Panc1 (cell line): ENCODE measurements around the gene UCK1. TPM values are rescaled to one million over a fixed set of nuclear protein-coding genes. Genes with fewer than 3 reads are reported as not detected.

Source experiments
- ATAC-seq: fragments of 200-7000 bp; cut with Tn5 transposase; 2 replicates; pipeline ENCODE4 v1.9.1; 2020; ENCODE audit warnings: mild to moderate bottlenecking, moderate library complexity
- BruUV-seq: library from RNA; stranded (reverse); fragments of 400-500 nt; replicated peaks from 2 replicates; lab custom pipeline; 2021; lab: Mats Ljungman, UMichigan
- CTCF ChIA-PET: fragments of 300-600 bp; sonication (Branson Sonifier 250); formaldehyde crosslinking; loops from one replicate; lab custom pipeline; 2022; ENCODE audit warnings: antibody characterized with exemption; lab: Charles Lee
- POLR2A ChIA-PET: fragments of 300-600 bp; sonication (Branson Sonifier 250); formaldehyde crosslinking; loops from one replicate; lab custom pipeline; 2022; ENCODE audit warnings: antibody characterized with exemption; lab: Charles Lee
- DNase-seq: peaks from one replicate; pipeline ENCODE4 v3.0.0-alpha.2; 2010; ENCODE audit warnings: low read depth, low spot score
- H3K27ac ChIP-seq: 2 replicates; pipeline ENCODE4 v1.5.1; 2011; ENCODE audit warnings: mild to moderate bottlenecking, low read length, inconsistent platforms
- H3K27me3 ChIP-seq: fragments of 200-500 bp; sonication (Bioruptor generic); 2 replicates; pipeline ENCODE4 v1.6.0; 2014; ENCODE audit warnings: low read length, inconsistent platforms; ENCODE audit not compliant: control insufficient read depth, insufficient read depth
- H3K36me3 ChIP-seq: fragments of 200-500 bp; sonication (Bioruptor generic); 2 replicates; pipeline ENCODE4 v1.5.1; 2014; ENCODE audit warnings: inconsistent platforms, mild to moderate bottlenecking, low read length, moderate library complexity; ENCODE audit not compliant: control insufficient read depth, insufficient read depth
- H3K4me1 ChIP-seq: 2 replicates; pipeline ENCODE4 v1.5.1; 2011; ENCODE audit warnings: inconsistent platforms, mild to moderate bottlenecking, low read length, moderate library complexity; ENCODE audit not compliant: control insufficient read depth, insufficient read depth
- H3K4me3 ChIP-seq, 2 experiments: 2 replicates each; pipeline ENCODE4 v1.5.1; 2011 to 2012; ENCODE audit warnings: low read depth in 2 of 2, low read length in 2 of 2, mild to moderate bottlenecking in 2 of 2, inconsistent platforms in 1 of 2, moderate library complexity in 1 of 2
- H3K9me3 ChIP-seq: fragments of 200-500 bp; sonication (Bioruptor generic); 2 replicates; pipeline ENCODE4 v1.5.1; 2014; ENCODE audit warnings: low read depth, mild to moderate bottlenecking, inconsistent platforms, low read length, moderate library complexity; ENCODE audit not compliant: control insufficient read depth, insufficient read depth
- CTCF ChIP-seq: fragments of 450-650 bp; IDR thresholded peaks from 2 replicates; pipeline ENCODE4 v1.5.1; 2017; ENCODE audit warnings: mild to moderate bottlenecking
- POLR2AphosphoS5 ChIP-seq: IDR thresholded peaks from 2 replicates; pipeline ENCODE4 v1.6.1; 2012; ENCODE audit warnings: mild to moderate bottlenecking, low read depth, low read length, moderate library complexity
- REST ChIP-seq, 2 experiments: IDR thresholded peaks; 2 replicates each; pipeline ENCODE4 v1.6.1; 2011 to 2012; ENCODE audit warnings: low read depth in 2 of 2, control low read depth in 1 of 2, low read length in 1 of 2, mild to moderate bottlenecking in 1 of 2, moderate library complexity in 1 of 2; ENCODE audit not compliant: insufficient read depth in 1 of 2
- SIN3A ChIP-seq: IDR thresholded peaks from 2 replicates; pipeline ENCODE4 v1.6.1; 2012; ENCODE audit warnings: low read depth, mild to moderate bottlenecking, low read length, moderate library complexity, borderline replicate concordance; ENCODE audit not compliant: insufficient read depth
- TCF7L2 ChIP-seq: IDR thresholded peaks from 2 replicates; pipeline ENCODE4 v1.6.1; 2011; ENCODE audit warnings: mild to moderate bottlenecking, low read depth, low read length, inconsistent platforms
- in situ Hi-C: cut with HindIII; loops from 2 replicates; pipeline ENCODE4 v1.10.0; 2016; ENCODE audit warnings: low sequenced_read_pairs, low pct_unique_long_range_greater_than_20kb
- intact Hi-C: fragments of 100-400 bp; cut with micrococcal nuclease; formaldehyde crosslinking; loops from one replicate; pipeline ENCODE4 v1.10.0; 2022; ENCODE audit not compliant: unreplicated experiment
- total RNA-seq: library from RNA; stranded (reverse); gene quantifications from one replicate; pipeline ENCODE4 v1.2.1, GENCODE V29; 2021; ENCODE audit not compliant: unreplicated experiment

The UCK1 gene
- total RNA-seq, 1 experiment from 2014 or later: 30.2 TPM

GRCh38 chr9:131524665-131525315 lies 6.3 kb downstream of the UCK1 start:
- H3K4me1 ChIP-seq: 0 out of 2 replicates have a peak, but pooled peaks cover 1% of the 10 kb centered on the region
- H3K27ac ChIP-seq: no peak overlapping the region
- H3K9me3 ChIP-seq: no peaks in the 10 kb centered on the region
- ChIA-PET POLR2A (no interaction called here), CTCF (no interaction called here)
- BruUV-seq: no TSS peak
- DNase-seq: no peak
- TF ChIP-seq POLR2AphosphoS5 (no peak), SIN3A (no peak), REST (IDR thresholded peaks at IDR 0.05; ENCODE audit: insufficient read depth in 1 of 2, low read depth in 2 of 2, low read length in 1 of 2) (no peak), TCF7L2 (no peak), CTCF (no peak)
- H3K4me3 ChIP-seq: no peak overlapping the region
- ATAC-seq: no peak
- no peaks in the 10 kb centered on the region for H3K36me3 ChIP-seq
- no peaks in the 10 kb centered on the region for H3K27me3 ChIP-seq
- in situ Hi-C loops: no loop called here
- intact Hi-C loops: no loop called here

- H3K4me1 ChIP-seq: no peaks in the 10 kb centered on the region
- peak; percentile 25; the same call in 1 of the 2 replicates for ATAC-seq
- no peak overlapping the region for H3K4me3 ChIP-seq
- in situ Hi-C loops (no loop called here), intact Hi-C loops (no loop called here)
- TF ChIP-seq SIN3A (no peak), POLR2AphosphoS5 (no peak), REST (IDR thresholded peaks at IDR 0.05; ENCODE audit: insufficient read depth in 1 of 2, low read depth in 2 of 2, low read length in 1 of 2) (no peak), CTCF (no peak), TCF7L2 (no peak)
- H3K9me3 ChIP-seq: no peaks in the 10 kb centered on the region
- DNase-seq: no peak
- no peaks in the 10 kb centered on the region for H3K27me3 ChIP-seq
- no peaks in the 10 kb centered on the region; the same call in 1 of the 2 replicates for H3K36me3 ChIP-seq
- H3K27ac ChIP-seq: no peak overlapping the region
- ChIA-PET POLR2A (no interaction called here), CTCF (no interaction called here)
- no TSS peak for BruUV-seq
These were observed 7.3 kb downstream of the UCK1 start for GRCh38 chr9:131523451-131524435.
